Measurements from ENCODE around the gene PCSK1N.

DNA sequence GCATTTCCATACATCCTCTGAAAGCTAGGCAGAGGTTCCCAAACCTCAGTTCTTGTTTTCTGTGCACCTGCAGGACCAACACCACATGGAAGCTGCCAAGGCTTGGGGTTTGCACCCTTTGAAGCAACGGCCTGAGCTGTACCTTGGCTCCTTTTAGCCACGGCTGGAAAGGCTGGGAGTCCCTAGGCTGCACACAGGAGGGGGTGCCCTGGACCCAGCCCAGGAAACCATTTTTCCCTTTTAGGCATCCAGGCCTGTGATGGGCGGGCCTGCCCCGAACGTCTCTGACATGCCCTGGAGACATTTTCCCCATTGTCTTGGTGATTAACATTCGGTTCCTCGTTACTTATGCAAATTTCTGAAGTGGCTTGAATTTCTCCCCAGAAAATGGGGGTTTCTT, 17.4 kb upstream of the PCSK1N start:
- TF ChIP-seq ZNF274 (IDR thresholded peaks at IDR 0.05; ENCODE audit: low read depth, low read length): no peak
- no peak for TF ChIP-seq SUZ12 (IDR thresholded peaks at IDR 0.05; ENCODE audit: extremely low read depth, insufficient read depth, insufficient read length)

All from NT2/D1 (cell line).